Measurements from ENCODE around the gene C1orf146.

C1orf146 gene

GRCh38 chr1:92191726-92192125 is 26.0 kb upstream of the C1orf146 start:
- no peaks in the 10 kb centered on the region for H3K9me3 ChIP-seq (ENCODE audit: insufficient read depth, low read depth, low read length)
- no peak overlapping the region for H3K9ac ChIP-seq (ENCODE audit: low read depth, low read length, poor library complexity, severe bottlenecking)
- H4K20me1 ChIP-seq (ENCODE audit: insufficient read depth, low read length, poor library complexity, severe bottlenecking) = no peaks in the 10 kb centered on the region
- no peak overlapping the region for H3K4me2 ChIP-seq (ENCODE audit: low read depth, low read length, poor library complexity, severe bottlenecking)
- no peak for TF ChIP-seq CTCF (conservative IDR thresholded peaks at IDR 0.05; ENCODE audit: low read length)
- TF ChIP-seq EZH2phosphoT487 (IDR thresholded peaks at IDR 0.05; ENCODE audit: borderline replicate concordance) = no peak
- peak overlapping the region; percentile 47 for H2AFZ ChIP-seq (ENCODE audit: low read length)
- no peaks in the 10 kb centered on the region for H3K27me3 ChIP-seq (ENCODE audit: insufficient read depth, low read length, poor library complexity, severe bottlenecking)
- H3K4me3 ChIP-seq (ENCODE audit: low read length, poor library complexity, severe bottlenecking) = no peak overlapping the region
- no peaks in the 10 kb centered on the region for H3K36me3 ChIP-seq (ENCODE audit: insufficient read depth, low read length)
- H3K79me2 ChIP-seq (ENCODE audit: insufficient read depth, low read length) = no peaks in the 10 kb centered on the region
- no peaks in the 10 kb centered on the region for H3F3A ChIP-seq (ENCODE audit: low read depth)
- no peaks in the 10 kb centered on the region for H3K9me2 ChIP-seq (replicated peaks; ENCODE audit: low read depth, low read length)
- peaks cover under 1% of the 10 kb centered on the region for H3K4me1 ChIP-seq (ENCODE audit: insufficient read depth, low read length, poor library complexity, severe bottlenecking)

GRCh38 chr1:92192246-92192645 is 25.5 kb upstream of the C1orf146 start:
- H3K9me2 ChIP-seq (replicated peaks; ENCODE audit: low read depth, low read length) = no peaks in the 10 kb centered on the region
- H4K20me1 ChIP-seq (ENCODE audit: insufficient read depth, low read length, poor library complexity, severe bottlenecking) = no peaks in the 10 kb centered on the region
- no peak overlapping the region for H3K4me2 ChIP-seq (ENCODE audit: low read depth, low read length, poor library complexity, severe bottlenecking)
- no peak for TF ChIP-seq CTCF (conservative IDR thresholded peaks at IDR 0.05; ENCODE audit: low read length)
- no peak for TF ChIP-seq EZH2phosphoT487 (IDR thresholded peaks at IDR 0.05; ENCODE audit: borderline replicate concordance)
- H3K9me3 ChIP-seq (ENCODE audit: insufficient read depth, low read depth, low read length) = no peaks in the 10 kb centered on the region
- H3K4me3 ChIP-seq (ENCODE audit: low read length, poor library complexity, severe bottlenecking) = no peak overlapping the region
- peak overlapping the region; percentile 47 for H2AFZ ChIP-seq (ENCODE audit: low read length)
- H3K4me1 ChIP-seq (ENCODE audit: insufficient read depth, low read length, poor library complexity, severe bottlenecking) = peaks cover 6% of the 10 kb centered on the region
- no peaks in the 10 kb centered on the region for H3K79me2 ChIP-seq (ENCODE audit: insufficient read depth, low read length)
- H3K27me3 ChIP-seq (ENCODE audit: insufficient read depth, low read length, poor library complexity, severe bottlenecking) = no peaks in the 10 kb centered on the region
- no peak overlapping the region for H3K9ac ChIP-seq (ENCODE audit: low read depth, low read length, poor library complexity, severe bottlenecking)
- H3F3A ChIP-seq (ENCODE audit: low read depth) = no peaks in the 10 kb centered on the region
- no peaks in the 10 kb centered on the region for H3K36me3 ChIP-seq (ENCODE audit: insufficient read depth, low read length)

- Histone ChIP-seq H2AFZ (ENCODE audit: low read length) (no peak overlapping the region), H3F3A (ENCODE audit: low read depth) (no peaks in the 10 kb centered on the region), H3K27me3 (ENCODE audit: insufficient read depth, low read length, poor library complexity, severe bottlenecking) (no peaks in the 10 kb centered on the region), H3K4me1 (ENCODE audit: insufficient read depth, low read length, poor library complexity, severe bottlenecking) (peaks cover 8% of the 10 kb centered on the region), H3K4me2 (ENCODE audit: low read depth, low read length, poor library complexity, severe bottlenecking) (no peak overlapping the region), H3K9ac (ENCODE audit: low read depth, low read length, poor library complexity, severe bottlenecking) (no peak overlapping the region), H3K36me3 (ENCODE audit: insufficient read depth, low read length) (no peaks in the 10 kb centered on the region), H3K4me3 (ENCODE audit: low read length, poor library complexity, severe bottlenecking) (no peak overlapping the region), H3K79me2 (ENCODE audit: insufficient read depth, low read length) (no peaks in the 10 kb centered on the region), H4K20me1 (ENCODE audit: insufficient read depth, low read length, poor library complexity, severe bottlenecking) (no peaks in the 10 kb centered on the region), H3K9me2 (replicated peaks; ENCODE audit: low read depth, low read length) (no peaks in the 10 kb centered on the region), H3K9me3 (ENCODE audit: insufficient read depth, low read depth, low read length) (no peaks in the 10 kb centered on the region)
- TF ChIP-seq EZH2phosphoT487 (IDR thresholded peaks at IDR 0.05; ENCODE audit: borderline replicate concordance) = no peak
- no peak for TF ChIP-seq CTCF (conservative IDR thresholded peaks at IDR 0.05; ENCODE audit: low read length)
Observed at GRCh38 chr1:92194511-92194910, 23.2 kb upstream of the C1orf146 start.
